NT2/D1 (cell line): ENCODE results near the gene NUMB.

Experiments
- DNase-seq: peaks from one replicate; pipeline ENCODE4 v3.0.0-alpha.2; 2011; ENCODE audit warnings: low read depth, low spot score
- H3K27me3 ChIP-seq: 2 replicates; pipeline ENCODE4 v1.6.0; 2011; ENCODE audit warnings: mild to moderate bottlenecking; ENCODE audit not compliant: insufficient read length, insufficient read depth
- H3K36me3 ChIP-seq: 2 replicates; pipeline ENCODE4 v1.6.1; 2011; ENCODE audit warnings: mild to moderate bottlenecking, low read length, mixed read lengths; ENCODE audit not compliant: insufficient read depth, insufficient read length
- H3K4me1 ChIP-seq: 2 replicates; pipeline ENCODE4 v1.5.1; 2011; ENCODE audit not compliant: insufficient read depth, insufficient read length
- H3K4me3 ChIP-seq: 2 replicates; pipeline ENCODE4 v1.5.1; 2011; ENCODE audit warnings: low read depth; ENCODE audit not compliant: insufficient read length
- H3K9ac ChIP-seq: 2 replicates; pipeline ENCODE4 v1.6.0; 2011; ENCODE audit warnings: low read depth; ENCODE audit not compliant: insufficient read length
- H3K9me3 ChIP-seq: 2 replicates; pipeline ENCODE4 v1.5.1; 2011; ENCODE audit warnings: mild to moderate bottlenecking, low read length; ENCODE audit not compliant: insufficient read depth
- SUZ12 ChIP-seq: IDR thresholded peaks from 2 replicates; pipeline ENCODE4 v1.6.1; 2011; ENCODE audit not compliant: insufficient read length, insufficient read depth; ENCODE audit errors: extremely low read depth
- YY1 ChIP-seq: IDR thresholded peaks from 2 replicates; pipeline ENCODE4 v1.6.1; 2011; ENCODE audit not compliant: insufficient read length, insufficient read depth
- ZNF274 ChIP-seq: IDR thresholded peaks from 2 replicates; pipeline ENCODE4 v1.6.1; 2011; ENCODE audit warnings: mild to moderate bottlenecking, low read depth, low read length

NUMB gene

GRCh38 chr14:73463411-73463810, 5.1 kb upstream of the NUMB start:
- Histone ChIP-seq H3K9ac (no peak overlapping the region), H3K9me3 (no peaks in the 10 kb centered on the region), H3K4me3 (no peak overlapping the region), H3K36me3 (no peaks in the 10 kb centered on the region), H3K4me1 (no peaks in the 10 kb centered on the region), H3K27me3 (no peaks in the 10 kb centered on the region)
- no peak for DNase-seq
- TF ChIP-seq YY1: no peak
- no peak for TF ChIP-seq ZNF274
- no peak for TF ChIP-seq SUZ12

GRCh38 chr14:73462815-73463214, 4.5 kb upstream of the NUMB start:
- TF ChIP-seq YY1: no peak
- H3K9ac ChIP-seq: no peak overlapping the region
- H3K36me3 ChIP-seq: no peaks in the 10 kb centered on the region
- H3K9me3 ChIP-seq: no peaks in the 10 kb centered on the region
- no peak overlapping the region for H3K4me3 ChIP-seq
- H3K4me1 ChIP-seq: no peaks in the 10 kb centered on the region
- no peaks in the 10 kb centered on the region for H3K27me3 ChIP-seq
- DNase-seq: no peak

- TF ChIP-seq SUZ12 (no peak), ZNF274 (no peak), YY1 (no peak)
- no peak for DNase-seq
- H3K4me3 ChIP-seq: no peak overlapping the region
- H3K9ac ChIP-seq: no peak overlapping the region
- no peaks in the 10 kb centered on the region for H3K4me1 ChIP-seq
- H3K36me3 ChIP-seq: no peaks in the 10 kb centered on the region
- no peaks in the 10 kb centered on the region for H3K27me3 ChIP-seq
- no peaks in the 10 kb centered on the region for H3K9me3 ChIP-seq
Measured at GRCh38 chr14:73462048-73462715, 3.8 kb upstream of the NUMB start.

GRCh38 chr14:73461478-73462047, 3.2 kb upstream of the NUMB start:
- no peaks in the 10 kb centered on the region for H3K9me3 ChIP-seq
- no peak overlapping the region for H3K4me3 ChIP-seq
- DNase-seq: no peak
- no peak overlapping the region for H3K9ac ChIP-seq
- no peaks in the 10 kb centered on the region for H3K4me1 ChIP-seq
- H3K36me3 ChIP-seq: no peaks in the 10 kb centered on the region
- TF ChIP-seq ZNF274 (no peak), SUZ12 (no peak), YY1 (no peak)
- no peaks in the 10 kb centered on the region for H3K27me3 ChIP-seq

GRCh38 chr14:73460691-73461127, 2.4 kb upstream of the NUMB start:
- no peak for DNase-seq
- Histone ChIP-seq H3K9me3 (no peaks in the 10 kb centered on the region), H3K4me3 (no peak overlapping the region), H3K36me3 (no peaks in the 10 kb centered on the region), H3K9ac (no peak overlapping the region), H3K27me3 (no peaks in the 10 kb centered on the region), H3K4me1 (no peaks in the 10 kb centered on the region)
- no peak for TF ChIP-seq YY1
- TF ChIP-seq SUZ12: no peak
- no peak for TF ChIP-seq ZNF274

GRCh38 chr14:73459959-73460358, 1.6 kb upstream of the NUMB start:
- Histone ChIP-seq H3K9ac (no peak overlapping the region), H3K36me3 (no peaks in the 10 kb centered on the region), H3K27me3 (no peaks in the 10 kb centered on the region), H3K4me3 (no peak overlapping the region), H3K4me1 (no peaks in the 10 kb centered on the region), H3K9me3 (no peaks in the 10 kb centered on the region)
- no peak for TF ChIP-seq ZNF274
- TF ChIP-seq YY1: no peak
- TF ChIP-seq SUZ12: no peak
- no peak for DNase-seq

GRCh38 chr14:73457924-73458182, 493 bp downstream of the NUMB start:
- Histone ChIP-seq H3K4me3 (peak overlapping the region; percentile 75), H3K9ac (peak overlapping the region; percentile 87), H3K36me3 (no peaks in the 10 kb centered on the region), H3K4me1 (no peaks in the 10 kb centered on the region), H3K9me3 (no peaks in the 10 kb centered on the region), H3K27me3 (no peaks in the 10 kb centered on the region)
- TF ChIP-seq SUZ12 (no peak), YY1 (no peak), ZNF274 (no peak)
- no peak for DNase-seq
